Esophagus mucosa (tissue), 1 donor: ENCODE measurements around the gene ZMIZ1. TPM values are rescaled to one million over a fixed set of nuclear protein-coding genes. Genes with fewer than 3 reads are reported as not detected.
"Not testable (repeated sequence)": the region's sequence is repeated elsewhere in the genome, so short reads cannot be mapped to it uniquely, and the experiment has no call there.

Experiments
- ATAC-seq: fragments of 200-7000 bp; cut with Tn5 transposase; one replicate; pipeline ENCODE4 v1.9.1; 2020
- total RNA-seq: library from RNA; stranded (reverse); gene quantifications from one replicate; pipeline ENCODE4 v1.2.4, GENCODE V29; 2023
- donor health status: DM: yes; HTN: yes; CAD: no.

ZMIZ1 gene
- total RNA-seq, 1 donor from 2014 or later, result 43.8 TPM

- no peak for ATAC-seq
These were observed 39.0 kb upstream of the ZMIZ1 start for GRCh38 chr10:79029478-79030390.

GRCh38 chr10:79030705-79031104 lies 38.1 kb upstream of the ZMIZ1 start:
- no peak for ATAC-seq

GRCh38 chr10:79031723-79032122 lies 37.0 kb upstream of the ZMIZ1 start:
- ATAC-seq, result no peak

GRCh38 chr10:79034271-79034876 lies 34.4 kb upstream of the ZMIZ1 start:
- no peak for ATAC-seq

- not testable (repeated sequence) for ATAC-seq
These were observed 32.4 kb upstream of the ZMIZ1 start for GRCh38 chr10:79036416-79036815.

- no peak for ATAC-seq
These were observed 30.5 kb upstream of the ZMIZ1 start for GRCh38 chr10:79038104-79038840.

- no peak for ATAC-seq
These were observed 29.9 kb upstream of the ZMIZ1 start for GRCh38 chr10:79038841-79039201.

- ATAC-seq, result no peak
These were observed 25.9 kb upstream of the ZMIZ1 start for GRCh38 chr10:79042639-79043411.

GRCh38 chr10:79044036-79044632 lies 24.6 kb upstream of the ZMIZ1 start:
- no peak for ATAC-seq

- ATAC-seq, result no peak
These were observed 23.9 kb upstream of the ZMIZ1 start for GRCh38 chr10:79044846-79045245.

GRCh38 chr10:79045566-79046175 lies 23.1 kb upstream of the ZMIZ1 start:
- ATAC-seq, result peak; percentile 30

GRCh38 chr10:79046326-79046725 lies 22.4 kb upstream of the ZMIZ1 start:
- ATAC-seq, result no peak

GRCh38 chr10:79046741-79047583 lies 21.8 kb upstream of the ZMIZ1 start:
- ATAC-seq, result no peak

- ATAC-seq, result no peak
These were observed 21.2 kb upstream of the ZMIZ1 start for GRCh38 chr10:79047584-79047874.

- no peak for ATAC-seq
These were observed 20.7 kb upstream of the ZMIZ1 start for GRCh38 chr10:79047875-79048638.

GRCh38 chr10:79048639-79049550 lies 19.9 kb upstream of the ZMIZ1 start:
- no peak for ATAC-seq

GRCh38 chr10:79049931-79050895 lies 18.6 kb upstream of the ZMIZ1 start:
- ATAC-seq, result no peak
